GM10266 (cell line): ENCODE measurements around the gene FPGS.

Source experiments
- DNase-seq: peaks from one replicate; pipeline ENCODE4 v3.0.0; 2012; ENCODE audit errors: extremely low spot score
- CTCF ChIP-seq: IDR thresholded peaks from 2 replicates; pipeline ENCODE4 v1.5.1; 2012; ENCODE audit warnings: mild to moderate bottlenecking, low read depth; ENCODE audit not compliant: control insufficient read depth, insufficient read depth; ENCODE audit errors: missing control alignments

The FPGS gene

GRCh38 chr9:127862075-127863011, 59.7 kb downstream of the FPGS start:
- peak; percentile 56 for DNase-seq
- no peak for TF ChIP-seq CTCF

- DNase-seq, result no peak
- no peak for TF ChIP-seq CTCF
Observed at GRCh38 chr9:127863191-127863621, 60.5 kb downstream of the FPGS start.
